ENCODE results near the gene UGT1A6. TPM values are rescaled to one million over a fixed set of nuclear protein-coding genes. Genes with fewer than 3 reads are reported as not detected.
"Not testable (repeated sequence)": the region's sequence is repeated elsewhere in the genome, so short reads cannot be mapped to it uniquely, and the experiment has no call there.

UGT1A6 gene
- total RNA-seq, 1 experiment from 2014 or later = 2.2 TPM

- no peaks in the 10 kb centered on the region for H3K79me2 ChIP-seq (ENCODE audit: low read length)
- H3K27me3 ChIP-seq (ENCODE audit: low read length) = no peaks in the 10 kb centered on the region
- ATAC-seq (no peak), DNase-seq (peak; percentile 27)
- POLR2A ChIA-PET (ENCODE audit: unreplicated experiment) = no interaction called here
- no peak overlapping the region for H3K4me2 ChIP-seq (ENCODE audit: low read length)
- no peak for TF ChIP-seq CTCF (conservative IDR thresholded peaks at IDR 0.05; ENCODE audit: low read depth, low read length)
- TF ChIP-seq EZH2phosphoT487 (IDR thresholded peaks at IDR 0.05; ENCODE audit: borderline replicate concordance, low read length) = no peak
- intact Hi-C loops (cut with micrococcal nuclease) = loop anchor here (5.0 kb wide), 1 partner anchor 118 kb away; no protein-coding TSS in a partner anchor
- no peak overlapping the region for H2AFZ ChIP-seq (ENCODE audit: low read length)
- H3K27ac ChIP-seq (ENCODE audit: low read length) = no peak overlapping the region
- no peaks in the 10 kb centered on the region for H3K9me3 ChIP-seq (ENCODE audit: low read length)
- CTCF ChIA-PET = no interaction called here
- H3F3A ChIP-seq (ENCODE audit: low read length, unreplicated experiment) = no peaks in the 10 kb centered on the region
- no peak overlapping the region for H3K9ac ChIP-seq (ENCODE audit: low read length)
- H3K36me3 ChIP-seq (ENCODE audit: low read depth, low read length) = no peaks in the 10 kb centered on the region
- no TSS peak for BruUV-seq (replicated peaks)
- no peaks in the 10 kb centered on the region for H4K20me1 ChIP-seq (ENCODE audit: low read length)
- H3K4me1 ChIP-seq (ENCODE audit: insufficient read depth, low read length) = peaks cover 12% of the 10 kb centered on the region
- H3K4me3 ChIP-seq (ENCODE audit: low read length) = no peak overlapping the region
- H3K9me2 ChIP-seq (replicated peaks; ENCODE audit: low read length) = no peaks in the 10 kb centered on the region; the same call in 1 of the 2 replicates
Measured at GRCh38 chr2:233714121-233714520, 21.4 kb downstream of the UGT1A6 start.

- no peak within 1 kb of the TSS for H3K4me3 ChIP-seq (ENCODE audit: low read length)
- no peaks in the 10 kb centered on the region for H4K20me1 ChIP-seq (ENCODE audit: low read length)
- no peaks in the 10 kb centered on the region; the same call in 1 of the 2 replicates for H3K9me2 ChIP-seq (replicated peaks; ENCODE audit: low read length)
- H3K9me3 ChIP-seq (ENCODE audit: low read length) = no peaks in the 10 kb centered on the region
- H3K36me3 ChIP-seq (ENCODE audit: low read depth, low read length) = no peaks in the 10 kb centered on the region
- no peak for DNase-seq
- intact Hi-C loops (cut with micrococcal nuclease) = no loop called here
- ChIA-PET CTCF (no interaction called here), POLR2A (ENCODE audit: unreplicated experiment) (no interaction called here)
- H3K9ac ChIP-seq (ENCODE audit: low read length) = no peak within 1 kb of the TSS
- H3K79me2 ChIP-seq (ENCODE audit: low read length) = no peaks in the 10 kb centered on the region
- no TSS peak for BruUV-seq (replicated peaks)
- no peaks in the 10 kb centered on the region for H3K27me3 ChIP-seq (ENCODE audit: low read length)
- H3K27ac ChIP-seq (ENCODE audit: low read length) = no peak within 1 kb of the TSS
- H3K4me2 ChIP-seq (ENCODE audit: low read length) = no peak within 1 kb of the TSS
- no peak for ATAC-seq
- no peak within 1 kb of the TSS for H2AFZ ChIP-seq (ENCODE audit: low read length)
- H3K4me1 ChIP-seq (ENCODE audit: insufficient read depth, low read length) = no peaks in the 10 kb centered on the region
- H3F3A ChIP-seq (ENCODE audit: low read length, unreplicated experiment) = no peaks in the 10 kb centered on the region
- TF ChIP-seq EZH2 (IDR thresholded peaks at IDR 0.05; ENCODE audit: low read length, unreplicated experiment) (no peak), CTCF (conservative IDR thresholded peaks at IDR 0.05; ENCODE audit: low read depth, low read length) (no peak), EZH2phosphoT487 (IDR thresholded peaks at IDR 0.05; ENCODE audit: borderline replicate concordance, low read length) (no peak)
Measured at GRCh38 chr2:233718552-233718951, 25.9 kb downstream of the UGT1A6 start, which contains the start of gene UGT1A4. TSS of gene UGT1A4 (plus strand) at chr2:233718736. CDS start at chr2:233718821, 85 bp downstream.

GRCh38 chr2:233728723-233729301 lies 36.1 kb downstream of the UGT1A6 start, which contains the start of gene UGT1A3:
TSS of gene UGT1A3 (plus strand) at chr2:233729042. CDS start at chr2:233729127, 85 bp downstream.
- Histone ChIP-seq H3K4me2 (ENCODE audit: low read length) (no peak within 1 kb of the TSS), H3F3A (ENCODE audit: low read length, unreplicated experiment) (no peaks in the 10 kb centered on the region), H3K27ac (ENCODE audit: low read length) (no peak within 1 kb of the TSS), H3K9me2 (replicated peaks; ENCODE audit: low read length) (no peaks in the 10 kb centered on the region), H3K79me2 (ENCODE audit: low read length) (no peaks in the 10 kb centered on the region), H3K4me1 (ENCODE audit: insufficient read depth, low read length) (no peaks in the 10 kb centered on the region), H3K9ac (ENCODE audit: low read length) (no peak within 1 kb of the TSS), H3K27me3 (ENCODE audit: low read length) (no peaks in the 10 kb centered on the region), H3K4me3 (ENCODE audit: low read length) (no peak within 1 kb of the TSS), H3K9me3 (ENCODE audit: low read length) (no peaks in the 10 kb centered on the region), H4K20me1 (ENCODE audit: low read length) (no peaks in the 10 kb centered on the region), H3K36me3 (ENCODE audit: low read depth, low read length) (no peaks in the 10 kb centered on the region), H2AFZ (ENCODE audit: low read length) (no peak within 1 kb of the TSS)
- BruUV-seq (replicated peaks) = no TSS peak
- ChIA-PET POLR2A (ENCODE audit: unreplicated experiment) (no interaction called here), CTCF (no interaction called here)
- no peak for TF ChIP-seq CTCF (conservative IDR thresholded peaks at IDR 0.05; ENCODE audit: low read depth, low read length)
- TF ChIP-seq EZH2 (IDR thresholded peaks at IDR 0.05; ENCODE audit: low read length, unreplicated experiment) = no peak
- no peak for TF ChIP-seq EZH2phosphoT487 (IDR thresholded peaks at IDR 0.05; ENCODE audit: borderline replicate concordance, low read length)
- DNase-seq = no peak
- no peak for ATAC-seq
- intact Hi-C loops (cut with micrococcal nuclease) = no loop called here

DNA sequence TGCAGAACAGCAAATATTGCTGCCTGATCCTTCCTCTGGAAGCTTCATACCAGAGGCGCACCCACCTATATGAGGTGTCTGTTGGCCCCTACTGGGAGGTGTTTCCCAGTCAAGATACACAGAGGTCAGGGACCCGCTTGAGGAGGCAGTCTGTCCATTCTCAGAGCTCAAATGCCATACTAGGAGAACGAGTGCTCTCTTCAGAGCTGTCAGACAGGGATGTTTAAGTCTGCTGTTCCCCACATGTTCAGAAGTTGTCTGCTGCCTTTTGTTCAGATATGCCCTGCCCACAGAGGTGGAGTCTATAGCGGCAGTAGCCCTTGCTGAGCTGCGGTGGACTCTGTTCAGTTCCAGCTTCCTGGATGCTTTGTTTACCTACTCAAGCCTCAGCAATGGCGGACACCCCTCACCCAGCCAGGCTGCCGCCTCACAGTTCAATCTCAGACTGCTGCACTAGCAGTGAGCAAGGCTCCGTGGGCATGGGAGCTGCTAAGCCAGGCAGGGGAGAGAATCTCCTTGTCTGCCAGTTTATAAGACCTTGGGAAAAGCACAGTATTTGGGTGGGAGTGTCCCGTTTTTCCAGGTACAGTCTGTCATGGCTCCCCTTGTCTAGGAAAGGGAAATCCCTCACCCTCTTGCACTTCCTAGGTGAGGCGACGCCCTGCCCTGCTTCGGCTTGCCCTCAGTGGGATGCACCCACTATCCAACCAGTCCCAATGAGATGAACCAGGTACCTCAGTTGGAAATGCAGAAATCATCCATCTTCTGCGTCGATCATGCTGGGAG lies 44.4 kb downstream of the UGT1A6 start:
- H3K27ac ChIP-seq (ENCODE audit: low read length); DNase-seq; H4K20me1 ChIP-seq (ENCODE audit: low read length); ATAC-seq; H2AFZ ChIP-seq (ENCODE audit: low read length); H3K4me2 ChIP-seq (ENCODE audit: low read length); CTCF ChIA-PET; BruUV-seq (replicated peaks); H3K9me2 ChIP-seq (replicated peaks; ENCODE audit: low read length); POLR2A ChIA-PET (ENCODE audit: unreplicated experiment); intact Hi-C loops (cut with micrococcal nuclease); H3K4me1 ChIP-seq (ENCODE audit: insufficient read depth, low read length); H3K9me3 ChIP-seq (ENCODE audit: low read length); H3K4me3 ChIP-seq (ENCODE audit: low read length); H3K9ac ChIP-seq (ENCODE audit: low read length); H3K27me3 ChIP-seq (ENCODE audit: low read length); H3K79me2 ChIP-seq (ENCODE audit: low read length); H3K36me3 ChIP-seq (ENCODE audit: low read depth, low read length); H3F3A ChIP-seq (ENCODE audit: low read length, unreplicated experiment): not testable (repeated sequence)

Data from PC-3 (cell line).